Measurements from ENCODE around the gene PAQR7.

Gene PAQR7

GRCh38 chr1:25814549-25815087 is 60.9 kb downstream of the PAQR7 start:
- no peak for DNase-seq

GRCh38 chr1:25813734-25814471 is 61.6 kb downstream of the PAQR7 start:
- DNase-seq, result no peak

- no peak for DNase-seq
Measured at GRCh38 chr1:25813071-25813733, 62.3 kb downstream of the PAQR7 start.
